NOMO-1 treated with DMSO at 0.1 percent for 48 hours (cell line): ENCODE results near the gene PDK4.

Experiments
- DNase-seq: peaks from one replicate; lab custom pipeline; 2025; ENCODE audit not compliant: unreplicated experiment; lab: John Stamatoyannopoulos, UW

Gene PDK4

DNA sequence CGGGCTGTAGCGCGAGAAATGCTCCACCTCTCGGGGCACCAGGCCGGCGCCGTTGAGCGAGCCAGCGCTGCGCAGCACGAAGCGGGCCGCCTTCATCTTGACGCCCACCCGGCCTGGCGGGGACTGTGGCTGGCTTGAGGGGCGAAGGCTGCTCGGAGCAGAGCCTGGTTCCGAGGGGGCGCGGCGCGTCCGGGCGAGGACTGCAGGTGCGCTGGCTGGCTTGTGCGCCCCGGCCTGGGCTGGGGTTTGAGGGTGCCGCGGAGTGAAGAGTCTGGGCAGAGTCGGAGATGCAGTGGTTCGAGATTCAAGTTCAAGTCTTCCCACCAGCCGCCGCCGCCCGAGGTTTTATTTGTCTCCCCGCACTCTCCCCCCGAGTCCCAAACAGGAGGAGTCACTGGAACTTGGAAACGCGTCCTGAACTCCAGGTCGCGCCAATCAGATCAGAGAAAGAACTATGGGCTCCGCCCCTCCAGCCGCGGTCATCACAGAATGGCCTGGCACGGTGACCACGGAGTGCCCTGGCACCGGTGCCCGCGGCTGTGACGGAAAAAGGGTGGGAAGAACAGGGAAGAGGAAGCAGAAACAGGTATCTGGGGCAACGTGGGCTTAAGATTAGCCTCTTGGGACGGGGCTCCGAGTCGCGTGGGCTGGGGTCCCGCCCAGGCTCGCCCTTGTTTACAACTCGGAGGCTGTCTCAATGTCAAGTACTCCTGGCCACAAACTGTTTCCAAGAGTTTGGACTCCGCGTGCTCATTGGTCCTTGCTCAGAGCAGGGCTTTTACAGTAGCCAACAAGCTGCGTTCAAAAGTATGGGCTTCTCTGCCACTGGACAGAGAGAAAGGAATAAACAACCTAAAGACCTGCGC is at the start of gene PDK4:
Gene PDK4 (minus strand): TSS at position 319 of the 866 bp plus-strand sequence. CDS start 223 bp downstream, at position 96.
- peak; percentile 55 for DNase-seq

- DNase-seq: no peak
Measured at GRCh38 chr7:95642173-95642572, 45.9 kb upstream of the PDK4 start.

GRCh38 chr7:95636140-95636940 is 40.0 kb upstream of the PDK4 start:
- DNase-seq: peak; percentile 65

DNA sequence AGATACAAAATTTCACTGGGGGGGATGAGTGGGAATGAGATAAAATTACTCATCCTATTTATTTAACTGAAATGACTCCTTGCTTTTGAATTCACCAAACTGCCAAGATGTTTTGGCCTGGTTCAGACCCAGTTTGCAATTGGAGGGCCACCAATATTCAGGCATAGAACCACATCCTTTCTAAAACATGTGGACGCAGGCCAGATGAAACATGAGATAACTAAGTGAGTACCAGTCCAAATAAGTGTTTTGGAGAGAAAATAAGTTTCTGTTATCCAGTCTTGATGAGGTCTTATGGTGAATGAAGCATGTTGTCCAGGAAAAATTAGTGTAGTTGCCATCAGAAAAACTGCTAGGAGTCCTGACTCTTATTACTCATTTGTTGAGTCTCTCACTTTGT is 36.3 kb upstream of the PDK4 start:
- no peak for DNase-seq

- DNase-seq: peak; percentile 20
Measured at GRCh38 chr7:95631527-95631926, 35.2 kb upstream of the PDK4 start.

GRCh38 chr7:95630702-95631458 is 34.6 kb upstream of the PDK4 start:
- DNase-seq: peak; percentile 28

- no peak for DNase-seq
Measured at GRCh38 chr7:95628831-95629439, 32.6 kb upstream of the PDK4 start.

DNA sequence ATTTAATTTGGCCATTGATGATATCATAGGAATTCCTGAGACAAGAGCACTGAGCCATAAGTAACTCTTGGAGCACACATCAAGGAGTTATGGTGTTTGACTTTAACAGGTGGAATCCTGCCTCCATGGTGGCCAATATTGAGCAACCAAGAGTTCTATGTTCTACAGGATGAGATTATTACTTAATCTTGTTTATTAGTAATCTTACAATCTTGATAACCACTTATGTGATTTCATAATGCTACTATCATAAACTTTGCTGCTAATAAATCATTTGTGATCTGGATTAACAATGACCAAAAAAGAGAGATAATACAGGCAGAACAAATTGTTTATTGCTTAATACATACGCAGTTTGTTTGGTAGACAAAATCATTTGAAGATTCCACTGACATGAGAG is 27.5 kb upstream of the PDK4 start:
- DNase-seq: no peak

- DNase-seq: no peak
Measured at GRCh38 chr7:95622859-95623258, 26.5 kb upstream of the PDK4 start.

- no peak for DNase-seq
Measured at GRCh38 chr7:95622001-95622549, 25.8 kb upstream of the PDK4 start.

DNA sequence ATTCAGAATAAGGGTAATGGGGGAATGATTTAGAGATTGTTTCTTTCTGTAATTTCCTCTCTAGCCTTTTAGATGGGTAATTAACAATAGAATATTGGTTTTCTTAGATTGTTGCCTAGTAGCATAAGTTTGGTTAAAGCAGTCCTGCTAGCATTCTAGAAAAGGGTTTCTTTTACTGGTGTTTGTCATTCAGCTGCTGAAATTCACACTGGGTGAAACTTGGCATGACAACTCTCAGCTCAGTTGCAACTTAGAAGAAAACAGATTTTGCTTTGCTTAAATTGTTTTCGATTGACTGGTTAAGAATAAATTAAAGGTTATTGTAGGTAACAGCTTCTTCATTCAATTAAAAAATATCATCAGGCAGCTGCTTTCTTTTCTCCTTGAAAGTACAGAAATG is 25.1 kb upstream of the PDK4 start:
- DNase-seq: no peak

- DNase-seq: no peak
Measured at GRCh38 chr7:95620631-95621030, 24.3 kb upstream of the PDK4 start.

DNA sequence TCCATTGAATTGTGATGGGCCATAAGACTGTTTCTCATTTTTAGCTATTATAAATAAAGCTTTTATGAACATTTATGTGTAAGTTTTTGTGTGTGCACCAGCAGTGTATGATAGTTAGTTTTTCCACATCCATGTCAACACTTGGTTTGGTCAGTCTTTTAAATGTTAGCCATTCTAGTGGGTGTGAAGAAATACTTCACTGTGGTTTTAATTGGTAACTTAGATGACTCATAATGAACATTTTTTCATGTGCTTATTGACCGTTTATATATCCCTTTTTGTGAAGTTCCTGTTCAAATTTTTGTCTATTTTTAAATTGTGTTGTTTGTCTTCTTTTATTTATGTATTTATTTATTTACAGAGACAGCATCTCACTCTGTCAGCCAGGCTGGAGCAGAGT is 23.6 kb upstream of the PDK4 start:
- DNase-seq: peak; percentile 40

DNA sequence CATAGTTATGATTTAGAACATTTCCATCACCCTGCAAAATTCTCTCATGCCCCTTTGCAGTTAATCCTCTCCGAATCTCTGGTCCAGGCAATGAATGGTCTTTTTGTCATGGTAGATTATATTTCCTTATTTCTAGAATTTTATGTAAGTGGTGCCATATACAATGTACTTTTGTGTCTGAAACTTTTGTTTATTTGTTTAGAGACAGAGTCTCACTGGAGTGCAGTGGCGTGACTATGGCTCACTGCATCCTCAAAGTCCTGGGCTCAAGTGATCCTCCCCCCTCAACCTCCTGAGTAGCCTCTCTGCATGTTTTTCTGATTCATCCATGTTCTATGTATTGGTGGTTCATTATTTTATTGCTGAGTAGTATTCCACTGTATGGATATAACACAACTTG is 23.2 kb upstream of the PDK4 start:
- DNase-seq: no peak

DNA sequence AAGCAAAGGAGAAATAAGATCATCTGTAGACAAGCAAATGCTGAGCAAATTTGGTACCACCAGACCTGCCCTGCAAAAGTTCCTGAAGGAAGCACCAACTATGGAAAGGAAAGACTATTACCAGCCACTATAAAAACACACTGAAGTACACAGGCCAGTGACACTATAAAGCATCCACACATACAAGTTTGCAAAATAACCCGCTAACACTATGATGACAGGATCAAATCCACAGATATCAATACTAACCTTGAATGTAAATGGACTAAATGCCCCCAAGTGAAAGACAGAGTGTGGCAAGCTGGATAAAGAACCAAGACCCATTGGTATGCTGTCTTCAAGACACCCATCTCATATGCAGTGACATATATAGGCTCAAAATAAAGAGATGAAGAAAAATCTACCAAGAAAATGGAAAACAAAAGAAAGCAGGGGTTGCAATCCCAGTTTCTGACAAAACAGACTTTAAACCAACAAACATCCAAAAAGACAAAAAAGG is 18.2 kb upstream of the PDK4 start:
- no peak for DNase-seq

DNA sequence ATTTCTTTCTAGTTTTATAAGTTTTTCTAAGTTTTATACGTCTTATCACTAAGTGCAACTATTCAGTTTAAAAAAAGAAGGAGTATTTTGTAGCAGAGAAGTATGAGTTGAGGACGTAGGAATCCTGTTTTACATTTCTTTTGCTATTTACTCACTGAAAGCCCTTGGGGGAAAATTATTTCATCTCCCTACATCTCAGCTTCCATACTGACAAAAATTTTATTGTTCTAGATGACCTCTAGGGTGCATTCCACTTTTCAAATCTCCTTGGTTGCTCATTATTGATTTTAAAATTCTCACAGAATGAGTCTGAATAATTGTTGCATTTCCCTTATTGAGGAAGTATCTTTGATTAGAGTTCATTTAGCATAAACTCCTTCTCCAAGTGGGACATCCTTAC is 14.9 kb upstream of the PDK4 start:
- no peak for DNase-seq

GRCh38 chr7:95609277-95609971 is 13.1 kb upstream of the PDK4 start:
- peak; percentile 72 for DNase-seq

DNA sequence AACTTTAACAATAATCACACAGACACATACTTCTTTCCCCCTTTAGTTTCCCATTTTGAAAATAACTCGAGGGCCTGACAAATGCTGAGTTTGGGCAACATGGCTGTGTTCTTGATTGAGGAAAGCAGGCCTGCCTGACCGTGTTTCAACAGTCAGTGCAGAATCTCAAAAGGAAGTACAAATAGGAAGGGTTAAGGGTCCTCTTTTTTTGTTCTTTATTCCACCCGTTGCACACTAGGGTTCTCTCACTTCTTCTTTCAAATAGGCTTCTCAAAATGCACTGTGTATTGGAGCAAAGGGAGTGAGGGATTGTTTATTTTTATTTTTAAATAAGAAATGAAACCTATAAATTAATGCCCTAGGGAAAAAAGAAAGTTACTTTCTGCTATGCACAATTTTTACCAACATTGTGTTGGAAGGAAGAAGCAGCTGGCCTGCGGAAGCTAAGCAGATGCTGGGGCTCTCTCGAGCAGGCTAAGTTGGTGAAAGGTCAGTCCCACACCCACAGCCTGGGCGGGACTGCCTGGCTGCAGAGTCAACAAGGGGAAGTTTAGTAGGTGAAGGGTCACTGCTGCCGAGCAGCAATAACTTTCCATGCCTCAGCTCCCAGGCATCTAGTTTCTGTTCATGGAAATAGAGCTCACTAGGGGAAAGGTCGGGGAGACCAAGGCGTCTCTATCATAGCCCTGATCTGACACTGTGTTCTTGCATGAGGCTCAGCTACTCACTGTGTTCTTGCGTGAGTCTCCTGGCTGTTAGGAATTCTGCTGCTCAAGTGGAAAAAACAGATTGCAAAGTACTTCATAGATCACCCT is 12.2 kb upstream of the PDK4 start:
- DNase-seq: peak; percentile 99

- no peak for DNase-seq
Measured at GRCh38 chr7:95607561-95607960, 11.2 kb upstream of the PDK4 start.
